Stimulated activated CD4-positive, alpha-beta T cell treated with anti-CD3 and anti-CD28 coated beads, Interleukin-12 subunit alpha, Interleukin-12 subunit beta, amount 100 ng/mL, for 24 hours (primary cell): Measurements from ENCODE around the gene CDK18.
"Not testable (repeated sequence)": the region's sequence is repeated elsewhere in the genome, so short reads cannot be mapped to it uniquely, and the experiment has no call there.

Experiments
- DNase-seq, 2 experiments: peaks; one replicate each; pipeline ENCODE4 v3.0.0-alpha.2; 2020; ENCODE audit warnings: low read depth in 2 of 2

The CDK18 gene

DNA sequence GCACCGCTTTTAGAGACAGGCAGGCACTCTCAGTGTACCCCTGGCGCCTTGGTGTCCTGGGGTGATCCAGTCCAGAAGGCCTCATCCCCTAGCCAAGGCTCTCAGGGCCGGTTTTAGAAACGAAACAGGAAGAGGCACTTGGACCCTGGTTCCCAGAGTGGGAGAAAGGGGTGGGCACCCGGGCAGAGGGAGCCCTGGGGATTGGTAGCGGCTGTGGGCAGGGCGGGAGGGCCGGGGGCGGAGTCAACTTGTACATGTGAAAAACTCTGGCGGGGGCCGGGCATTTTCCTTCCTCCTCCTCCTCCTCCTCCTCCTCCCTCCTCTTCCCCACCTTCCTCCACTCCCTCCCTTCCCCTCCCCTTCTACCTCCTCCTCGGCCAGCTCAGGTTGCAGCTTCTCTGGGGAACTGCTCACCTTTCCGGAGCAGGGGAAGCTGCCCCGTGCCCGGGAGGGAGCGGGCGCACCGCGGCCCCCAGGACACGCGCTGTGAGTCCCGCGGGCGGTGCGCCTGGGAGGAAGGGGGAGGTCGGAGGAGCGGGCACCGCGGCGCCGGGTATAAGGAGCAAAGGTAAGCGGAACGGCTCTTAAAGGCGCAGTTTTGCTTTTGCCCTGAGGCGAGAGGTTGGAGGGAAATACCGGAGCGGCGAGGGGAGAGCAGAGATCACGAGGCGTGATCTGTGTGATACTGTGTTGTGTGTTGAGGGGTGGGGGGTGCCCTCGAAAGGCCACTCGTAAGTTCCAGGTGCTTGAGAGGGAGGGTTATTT, at the start of gene CDK18:
Gene CDK18 (plus strand): TSS at position 359 of the 765 bp plus-strand sequence. CDS start 18,499 bp downstream, outside the sequence.
- DNase-seq, result peak in 1 of 2 experiments; percentile 52

DNA sequence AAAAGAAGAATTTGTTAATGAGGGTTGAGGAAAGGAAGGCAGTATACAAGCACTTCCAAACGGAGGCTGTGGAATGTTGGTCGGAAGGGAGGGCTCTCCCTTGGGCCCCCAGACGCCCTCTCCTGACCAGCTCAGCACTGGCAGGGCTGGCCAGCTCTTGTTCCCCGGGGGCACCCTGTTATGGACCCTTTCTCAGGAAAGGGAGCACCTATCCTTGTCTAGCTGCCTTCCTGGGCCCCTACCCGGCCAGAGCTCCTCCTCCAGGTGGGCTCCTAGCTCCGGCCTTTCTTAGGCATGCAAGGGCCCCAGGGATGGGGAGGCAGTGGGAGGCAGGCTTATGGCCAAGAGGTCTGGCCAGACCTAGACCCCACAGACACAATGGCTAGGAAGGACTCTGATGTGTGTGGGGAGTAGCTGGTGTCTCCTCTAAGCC, 49.5 kb upstream of the CDK18 start:
- no peak for DNase-seq

DNA sequence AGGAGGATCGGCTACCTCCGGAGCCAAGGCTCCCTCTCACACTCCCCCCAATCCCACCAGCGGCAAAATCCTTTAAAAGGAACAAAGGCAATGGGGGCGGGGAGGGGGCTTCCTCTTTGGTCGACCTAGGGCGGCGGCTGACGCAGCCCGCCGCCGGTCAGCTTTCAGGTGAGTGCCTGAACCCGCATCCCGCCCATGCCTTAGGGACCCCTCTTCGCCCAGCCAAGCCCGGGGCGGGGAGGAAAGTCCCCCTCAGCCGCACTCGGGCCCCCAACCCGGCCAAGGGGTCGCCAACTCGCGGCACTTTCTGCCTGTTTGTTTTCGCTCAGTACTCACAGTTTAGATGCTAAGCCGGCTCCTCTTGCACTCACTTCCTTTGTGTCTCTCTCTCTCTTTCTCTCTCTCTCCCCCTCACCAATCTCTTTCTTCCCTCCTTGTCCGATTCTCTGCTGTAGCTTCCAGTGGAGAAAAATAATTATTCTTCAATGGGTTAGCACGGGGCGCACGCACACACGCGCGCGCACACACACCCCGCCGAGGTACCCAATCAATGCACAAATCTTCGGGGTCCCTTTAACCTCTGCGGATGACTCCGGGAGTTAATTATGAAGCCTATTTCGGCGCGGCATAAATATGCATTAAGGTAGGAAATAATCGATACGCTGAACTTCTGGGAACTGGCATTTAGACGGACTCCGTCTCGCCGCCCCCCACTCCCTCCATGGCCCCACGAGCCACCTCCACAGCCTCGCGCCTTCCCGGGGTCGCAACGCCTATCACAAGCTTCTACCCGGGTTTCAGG, 48.7 kb upstream of the CDK18 start, which contains the start of gene BLACAT1:
Gene BLACAT1 (minus strand): TSS at position 465 of the 802 bp plus-strand sequence.
- no peak for DNase-seq

DNA sequence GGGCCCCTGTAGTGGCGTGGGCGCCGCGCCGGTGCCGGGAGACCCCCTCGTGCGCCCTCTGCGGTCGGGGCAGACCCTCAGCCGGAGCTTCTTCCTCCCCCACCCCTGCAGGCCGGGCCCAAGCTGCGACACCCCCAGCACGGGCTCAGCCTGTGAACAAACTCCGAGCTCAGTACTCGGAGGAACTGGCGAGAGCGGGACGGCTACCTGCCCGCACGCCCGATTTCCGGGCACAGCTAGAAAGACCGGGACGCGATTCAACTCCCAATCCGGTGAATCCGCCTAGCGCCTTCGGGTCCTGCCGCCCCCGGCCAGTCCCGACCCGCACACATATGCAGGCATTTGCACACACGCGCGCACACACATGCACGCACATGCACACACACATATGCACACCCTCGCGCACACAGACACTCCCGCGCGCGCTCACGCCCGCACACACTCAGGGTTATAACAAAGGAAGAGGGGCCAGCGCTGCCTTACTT, 48.0 kb upstream of the CDK18 start:
- DNase-seq, result no peak

DNA sequence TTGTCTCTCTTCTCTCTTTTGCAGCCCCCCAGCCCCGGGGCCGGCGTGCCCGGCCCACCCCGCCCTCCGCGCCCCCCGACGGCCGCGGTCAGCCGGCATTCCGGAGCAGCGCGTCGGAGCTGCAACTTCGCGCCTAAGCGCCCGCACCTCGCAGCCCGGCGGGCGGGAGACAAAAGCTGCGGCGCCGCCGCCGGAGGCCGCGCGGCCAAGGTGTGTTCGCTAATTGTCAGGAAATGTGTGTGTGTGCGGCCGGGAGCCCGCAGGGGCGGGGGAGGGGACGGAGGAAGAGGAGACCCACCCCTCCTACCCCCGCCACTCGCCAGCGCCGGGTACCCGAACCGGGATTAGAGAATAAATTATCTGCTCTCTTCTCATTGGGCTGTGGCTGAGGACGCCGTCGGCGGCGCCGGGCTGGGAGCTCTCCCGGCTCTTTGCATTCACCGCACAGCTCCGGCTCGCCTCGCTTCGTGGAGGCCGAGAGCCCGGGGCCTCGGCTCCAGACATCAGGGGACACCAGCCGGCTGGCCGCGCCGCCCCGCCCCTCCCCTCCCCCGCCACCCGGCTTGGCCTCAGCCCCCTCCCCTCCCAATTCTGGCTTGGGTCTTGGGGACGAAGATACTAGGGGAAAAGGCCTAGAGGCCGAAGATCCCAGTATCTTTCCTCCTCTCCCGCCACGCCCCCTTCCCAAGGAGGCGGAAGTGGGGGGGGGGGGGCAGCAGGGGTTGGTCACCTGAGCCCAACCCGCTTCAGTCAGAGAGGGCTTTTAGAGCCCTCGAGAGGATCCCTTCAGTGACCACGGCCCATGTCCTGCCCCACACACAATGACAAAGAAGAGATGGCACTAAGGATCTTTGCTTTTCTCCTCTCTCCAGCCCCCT, 47.4 kb upstream of the CDK18 start:
- no peak for DNase-seq

DNA sequence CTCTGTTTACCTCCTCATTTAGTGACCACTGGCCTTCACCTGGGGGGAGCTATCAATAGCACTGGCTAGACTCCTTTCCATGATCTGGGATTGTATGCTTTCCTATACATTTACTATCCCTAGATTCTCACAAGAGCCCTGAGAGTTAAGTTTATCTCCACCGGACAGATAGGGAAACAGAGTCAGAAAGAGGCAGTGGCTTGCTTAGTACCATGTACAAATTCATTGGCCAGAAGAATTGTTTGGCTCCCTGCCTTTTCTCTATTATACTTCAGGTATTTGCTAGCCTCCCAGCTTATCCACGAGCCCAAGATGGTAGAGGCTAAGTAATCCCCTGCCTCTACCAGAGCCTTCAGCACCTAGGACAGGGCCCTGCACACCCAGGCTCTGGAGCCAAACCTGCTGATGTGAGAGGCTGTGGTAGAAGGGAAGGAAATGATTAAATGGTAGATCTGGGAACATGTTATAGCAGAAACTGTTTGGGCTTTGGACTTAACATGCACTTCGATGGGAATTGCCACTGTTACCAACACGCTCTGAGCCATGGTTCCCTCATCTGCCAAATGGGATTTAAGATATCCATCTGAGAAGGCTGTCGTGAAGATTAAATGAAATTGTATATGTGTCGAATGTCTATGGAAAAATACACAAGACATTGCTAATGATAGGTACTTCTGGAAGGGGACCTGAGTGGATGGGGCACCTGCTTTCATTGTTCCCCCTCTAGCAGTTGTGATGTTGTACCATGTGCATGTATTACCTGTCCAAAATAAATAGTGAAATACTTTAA, 45.5 kb upstream of the CDK18 start:
- DNase-seq, result no peak

DNA sequence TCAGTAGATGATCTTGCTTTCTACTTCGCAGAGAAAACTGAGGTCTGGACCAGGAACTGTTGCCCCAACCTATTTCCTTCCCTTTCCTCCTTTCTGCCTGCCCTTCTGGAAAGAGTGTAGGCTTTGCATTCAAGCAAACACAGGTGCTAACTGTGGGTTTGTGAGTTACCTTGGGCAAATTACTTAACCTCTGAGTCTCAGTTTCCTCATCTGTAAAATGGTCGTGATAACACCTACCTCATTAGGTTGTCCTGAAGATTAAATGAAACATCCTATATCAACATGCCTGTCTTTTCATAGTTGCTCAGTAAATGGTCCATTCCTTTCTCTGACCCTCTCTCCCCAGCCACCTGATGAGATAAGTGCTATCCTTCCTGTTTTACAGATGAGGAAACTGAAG, 39.1 kb upstream of the CDK18 start:
- DNase-seq, result no peak

DNA sequence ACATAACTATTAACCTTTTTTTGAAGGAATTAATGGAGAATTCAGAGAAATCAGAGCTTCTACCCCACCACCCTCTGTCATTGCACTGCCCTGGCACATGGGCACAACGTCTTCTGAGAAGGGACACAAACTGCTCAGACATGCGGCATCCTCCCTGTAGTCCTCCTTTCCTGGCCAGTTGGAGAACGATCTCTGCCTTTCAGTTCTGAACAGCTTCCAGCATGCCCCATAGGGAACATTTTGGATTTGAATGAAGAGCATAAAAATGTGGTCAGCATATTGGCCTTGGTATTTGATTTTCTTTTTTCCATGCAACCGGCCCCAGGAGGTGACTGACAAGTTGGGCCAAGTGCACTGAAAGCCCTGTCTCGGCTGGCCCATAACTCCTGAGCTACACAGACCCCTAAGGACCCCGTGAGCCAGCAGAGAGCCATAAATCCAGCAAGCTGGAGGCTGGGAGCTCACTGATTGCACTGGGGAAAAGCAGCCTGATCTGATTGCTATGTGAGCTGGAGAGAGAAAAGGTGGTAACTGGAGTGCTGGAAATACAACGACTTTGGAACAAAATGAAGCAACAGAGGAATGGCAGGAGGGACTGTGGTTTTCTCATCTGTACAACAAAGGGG, 37.8 kb upstream of the CDK18 start:
- no peak for DNase-seq

DNA sequence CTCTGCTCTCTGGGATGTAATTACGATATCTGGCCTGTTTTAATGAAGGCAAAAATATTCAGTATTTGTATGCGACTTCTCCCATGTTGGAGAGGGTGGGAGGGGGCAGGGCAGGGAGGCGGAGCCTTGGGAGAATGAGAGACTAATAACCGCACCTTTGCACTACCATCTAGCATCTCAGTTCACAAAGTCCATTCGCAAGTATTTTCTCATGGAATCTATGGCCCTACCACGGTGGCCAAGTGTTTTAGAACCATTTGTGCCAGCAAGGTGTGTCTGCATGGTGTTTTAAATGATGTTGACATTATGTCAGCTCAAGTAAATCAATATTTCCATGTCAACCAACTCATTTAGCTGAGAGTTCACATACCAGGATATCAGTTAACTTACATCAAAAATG, 34.3 kb upstream of the CDK18 start:
- no peak for DNase-seq

DNA sequence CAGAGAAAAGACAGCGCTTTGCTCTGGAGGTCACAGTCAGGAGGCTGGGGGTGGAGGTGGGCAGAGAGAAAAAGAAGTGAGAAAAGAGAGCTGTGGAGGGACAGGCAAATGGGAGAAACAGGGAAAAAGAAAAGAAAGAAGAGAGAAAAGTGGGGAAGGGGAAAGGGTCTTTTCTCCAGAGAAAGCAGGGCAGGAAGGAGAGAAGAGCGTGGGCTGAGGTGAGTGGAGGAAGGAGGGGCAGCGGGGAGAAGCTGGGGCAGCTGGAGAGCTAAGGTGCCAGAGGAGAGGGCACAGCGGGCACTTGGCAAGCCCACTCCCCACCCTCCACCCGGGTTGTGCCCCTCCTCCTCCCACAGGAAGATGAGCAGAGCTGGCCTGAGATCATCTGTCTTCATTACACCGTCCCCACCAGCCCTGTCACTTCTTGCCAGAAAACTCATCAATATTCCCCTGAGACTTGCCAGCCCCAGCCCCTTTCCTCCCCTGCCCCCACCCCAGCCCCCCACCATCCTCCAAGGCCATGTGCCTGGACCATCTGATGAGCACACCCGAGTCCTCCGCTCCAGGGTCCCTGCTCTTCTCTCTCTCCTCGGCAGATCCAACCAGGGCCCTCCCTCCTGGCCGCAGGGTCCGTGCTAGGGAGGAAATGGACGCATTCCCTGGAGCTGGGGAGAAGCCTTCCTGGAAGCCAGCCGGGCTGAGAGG, 31.6 kb upstream of the CDK18 start:
- no peak for DNase-seq

DNA sequence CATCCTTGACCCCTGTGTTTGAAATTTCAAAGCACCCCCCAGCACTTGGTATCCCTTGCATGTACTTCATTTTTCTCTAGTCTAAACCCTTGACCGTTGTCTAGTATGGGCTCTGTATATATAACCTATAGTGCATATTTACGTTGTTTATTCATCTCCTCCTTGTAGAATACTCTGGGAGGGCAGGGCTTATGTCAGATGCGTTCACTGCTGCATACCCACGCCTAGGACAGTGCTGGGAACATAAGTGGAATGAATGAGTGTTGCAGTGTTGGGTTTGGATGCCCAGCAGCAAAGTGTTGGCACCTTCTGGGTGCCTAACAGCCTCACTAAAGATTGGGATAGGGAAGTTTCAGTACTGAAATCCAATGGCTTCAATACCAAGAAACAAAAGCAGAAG, 31.0 kb upstream of the CDK18 start:
- no peak for DNase-seq

DNA sequence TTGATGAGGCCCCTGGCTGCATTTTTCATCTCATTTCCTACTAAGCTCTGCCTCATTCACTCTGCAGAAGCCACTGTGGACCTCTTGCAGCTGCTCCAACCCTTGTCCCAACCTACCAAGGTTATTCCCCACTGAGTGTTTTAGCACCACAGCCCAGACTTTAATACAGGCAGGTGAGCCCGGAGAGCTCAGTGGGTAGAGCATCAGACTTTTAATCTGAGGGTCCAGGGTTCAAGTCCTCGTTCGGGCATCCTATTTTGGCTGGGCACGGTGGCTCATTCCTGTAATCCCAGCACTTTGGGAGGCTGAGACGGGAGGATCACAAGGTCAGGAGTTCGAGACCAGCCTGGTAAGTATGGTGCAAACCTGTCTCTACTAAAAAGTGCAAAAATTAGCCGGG, 30.5 kb upstream of the CDK18 start:
- no peak for DNase-seq

DNA sequence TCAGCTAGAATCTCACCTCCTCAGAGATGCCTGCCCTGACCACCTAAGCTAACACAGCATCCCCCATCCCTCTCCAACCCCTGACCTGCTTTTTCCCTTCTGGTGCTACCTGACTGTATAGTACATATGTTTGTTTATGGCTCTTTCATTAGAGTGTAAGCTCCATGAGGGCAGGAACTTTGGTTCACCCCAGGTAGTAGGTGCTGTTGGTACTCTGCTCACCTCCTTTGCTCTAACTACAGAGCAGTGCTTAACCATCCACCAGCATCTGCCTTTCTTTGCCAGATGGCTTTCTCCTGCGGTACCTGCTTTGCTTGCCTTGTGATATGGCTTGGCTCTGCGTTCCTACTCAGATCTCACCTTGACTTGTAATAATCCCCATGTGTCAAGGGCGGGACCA, 29.9 kb upstream of the CDK18 start:
- no peak for DNase-seq

DNA sequence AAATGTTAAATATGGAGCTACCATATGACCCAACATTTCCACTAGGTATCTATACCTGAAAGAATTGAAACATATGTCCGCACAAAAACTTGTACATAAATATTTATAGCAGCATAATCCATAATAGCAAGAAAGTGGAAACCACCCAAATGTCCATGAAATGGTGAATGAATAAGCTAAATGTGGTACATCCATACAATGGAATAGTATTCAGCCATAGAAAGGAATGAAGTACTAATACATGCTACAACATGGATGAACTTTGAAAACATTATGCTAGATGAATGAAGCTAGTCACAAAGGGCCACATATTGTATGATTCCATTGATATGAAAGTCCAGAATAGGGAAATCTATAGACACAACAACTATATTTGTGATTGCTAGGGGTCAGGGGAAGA, 28.6 kb upstream of the CDK18 start:
- DNase-seq, result no peak

DNA sequence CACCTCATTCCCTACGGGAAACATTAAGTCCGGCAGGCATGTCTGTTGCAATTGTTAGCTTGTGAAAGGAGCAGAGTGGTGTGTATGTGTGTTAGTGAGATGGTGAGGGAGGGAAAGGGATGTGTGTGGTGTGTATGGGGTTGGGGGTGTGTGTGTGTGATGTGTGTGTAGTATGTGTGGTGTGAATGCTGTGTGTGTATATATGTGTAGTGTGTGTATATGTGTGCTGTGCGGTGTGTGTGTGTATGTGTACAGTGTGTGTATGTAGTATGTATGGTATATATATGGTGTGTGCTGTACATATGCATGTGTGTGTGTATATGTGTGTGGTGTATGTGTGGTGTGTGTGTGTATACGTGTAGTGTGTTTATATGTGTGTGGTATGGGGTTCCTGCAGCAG, 27.8 kb upstream of the CDK18 start:
- no peak for DNase-seq

DNA sequence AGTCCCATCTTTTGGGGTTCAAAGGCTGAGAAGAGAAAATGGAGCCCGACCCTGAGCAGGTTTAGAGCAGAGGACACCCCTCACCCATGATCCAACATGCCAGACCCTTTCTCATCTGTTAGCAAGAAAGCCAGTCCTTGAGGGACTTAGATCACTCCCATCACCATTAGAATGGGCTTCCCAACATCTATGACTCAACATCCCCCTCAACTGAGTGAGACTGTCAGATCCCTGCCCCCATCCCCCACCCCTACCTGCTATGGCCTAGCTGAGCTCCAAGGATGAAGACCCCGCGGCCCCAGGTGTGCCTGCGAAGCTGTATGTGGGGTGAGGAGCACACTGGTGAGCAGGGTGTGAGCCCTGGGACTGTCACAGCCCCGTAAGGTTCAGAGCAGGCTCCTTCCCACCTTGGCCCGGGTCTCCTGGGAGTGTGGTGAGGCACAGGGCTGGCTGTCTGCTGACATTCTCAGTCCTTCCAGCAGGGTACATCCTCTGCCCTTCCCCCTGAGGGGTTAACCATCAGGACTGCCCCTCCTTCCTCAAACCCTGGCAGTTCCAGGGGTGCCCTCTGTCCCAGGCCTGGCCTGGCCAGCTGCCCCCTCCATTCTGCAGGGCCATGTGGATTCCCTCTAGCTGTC, 27.2 kb upstream of the CDK18 start:
- DNase-seq, result no peak

DNA sequence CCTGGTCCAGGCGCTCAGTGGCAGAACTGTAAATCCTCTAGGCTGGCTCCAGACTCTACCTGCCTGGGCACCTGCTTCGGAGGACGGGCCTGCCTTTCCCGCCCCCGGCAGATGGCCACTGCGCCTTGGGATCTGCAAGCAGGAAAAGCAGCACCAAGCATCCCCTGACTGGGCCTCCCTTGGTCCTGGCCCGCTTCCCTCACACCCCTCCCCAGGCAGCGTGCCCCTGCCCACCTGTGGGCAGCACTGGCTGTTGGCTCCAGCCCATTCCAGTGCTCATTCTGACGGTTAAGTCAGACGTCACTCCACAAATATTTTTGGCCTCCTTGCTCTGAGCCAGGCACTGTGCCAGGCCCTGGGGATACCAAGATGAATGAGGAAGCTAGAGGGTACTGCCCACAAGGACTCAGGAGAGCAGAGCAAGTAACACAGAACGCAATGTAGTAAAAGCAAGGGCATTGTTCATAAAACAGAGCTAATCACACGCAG, 26.7 kb upstream of the CDK18 start:
- DNase-seq, result no peak

DNA sequence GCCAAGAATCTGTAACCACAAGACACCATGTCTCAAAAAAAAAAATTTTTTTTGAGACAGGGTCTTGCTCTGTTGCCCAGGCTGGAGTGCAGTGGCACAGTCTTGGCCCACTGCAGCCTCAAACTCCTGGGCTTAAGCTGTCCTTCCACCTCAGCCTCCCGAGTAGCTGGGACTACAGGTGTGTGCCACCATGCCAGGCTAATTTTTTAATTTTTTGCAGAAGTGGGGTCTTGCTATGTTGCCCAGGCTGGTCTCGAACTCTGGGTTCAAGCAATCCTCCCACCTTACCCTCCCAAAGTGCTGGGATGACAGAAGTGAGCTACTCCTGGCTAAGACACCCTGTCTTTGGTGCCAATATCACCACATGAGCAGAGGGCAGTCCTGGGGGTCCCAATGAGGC, 25.5 kb upstream of the CDK18 start:
- DNase-seq, result not testable (repeated sequence)

DNA sequence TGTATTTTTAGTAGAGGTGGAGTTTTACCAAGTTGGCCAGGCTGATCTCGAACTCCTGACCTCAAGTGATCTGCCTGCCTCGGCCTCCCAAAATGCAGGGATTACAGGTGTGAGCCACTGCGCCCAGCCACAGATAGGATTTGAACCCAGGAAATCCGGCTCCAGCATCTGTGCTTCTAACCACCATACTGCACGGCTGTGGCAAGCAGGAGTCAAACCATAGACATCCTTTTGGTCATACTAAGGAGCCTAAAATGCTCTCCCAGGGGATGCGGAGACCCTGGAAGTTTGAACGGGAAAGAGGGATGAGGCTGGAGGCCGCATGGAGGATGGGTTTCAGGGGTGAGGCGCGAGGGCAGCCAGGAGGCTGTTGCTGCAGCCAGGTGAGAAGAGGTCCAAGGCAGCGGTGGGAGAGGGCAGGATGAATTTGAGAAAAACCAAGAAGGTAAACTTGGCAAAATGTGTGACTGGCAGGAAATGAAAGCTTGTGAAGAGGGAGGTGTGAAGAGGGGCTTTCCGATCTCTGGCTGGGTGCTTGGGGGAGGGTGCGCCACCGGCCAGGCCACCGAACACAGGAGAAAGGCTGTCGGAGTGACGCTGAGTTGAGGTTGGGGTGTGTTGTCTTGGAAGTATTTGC, 24.0 kb upstream of the CDK18 start:
- DNase-seq, result no peak
